GM12878 (cell line): ENCODE measurements around the gene CTSD.

Source experiments
- EGR1 ChIP-seq, 2 experiments: IDR thresholded peaks; 1 replicate in 1 of 2; 2 replicates in 1 of 2; pipeline ENCODE4 v1.6.1; 2011 to 2012; ENCODE audit warnings: low read depth in 2 of 2, low read length in 2 of 2, borderline replicate concordance in 1 of 2, mild to moderate bottlenecking in 1 of 2, moderate library complexity in 1 of 2
- TF ChIP-seq, protein P1 (sequence below), 3 experiments: IDR thresholded peaks in 2 of 3; conservative IDR thresholded peaks in 1 of 3; 2 replicates each; pipeline ENCODE4 v1.5.1; 2011; ENCODE audit warnings: low read depth in 3 of 3, low read length in 3 of 3, mild to moderate bottlenecking in 3 of 3, control low read depth in 2 of 3, moderate library complexity in 2 of 3, inconsistent platforms in 1 of 3, mixed read lengths in 1 of 3; ENCODE audit not compliant: control insufficient read depth in 2 of 3, insufficient read depth in 1 of 3; ENCODE audit errors: extremely low read depth in 1 of 3

DNA sequence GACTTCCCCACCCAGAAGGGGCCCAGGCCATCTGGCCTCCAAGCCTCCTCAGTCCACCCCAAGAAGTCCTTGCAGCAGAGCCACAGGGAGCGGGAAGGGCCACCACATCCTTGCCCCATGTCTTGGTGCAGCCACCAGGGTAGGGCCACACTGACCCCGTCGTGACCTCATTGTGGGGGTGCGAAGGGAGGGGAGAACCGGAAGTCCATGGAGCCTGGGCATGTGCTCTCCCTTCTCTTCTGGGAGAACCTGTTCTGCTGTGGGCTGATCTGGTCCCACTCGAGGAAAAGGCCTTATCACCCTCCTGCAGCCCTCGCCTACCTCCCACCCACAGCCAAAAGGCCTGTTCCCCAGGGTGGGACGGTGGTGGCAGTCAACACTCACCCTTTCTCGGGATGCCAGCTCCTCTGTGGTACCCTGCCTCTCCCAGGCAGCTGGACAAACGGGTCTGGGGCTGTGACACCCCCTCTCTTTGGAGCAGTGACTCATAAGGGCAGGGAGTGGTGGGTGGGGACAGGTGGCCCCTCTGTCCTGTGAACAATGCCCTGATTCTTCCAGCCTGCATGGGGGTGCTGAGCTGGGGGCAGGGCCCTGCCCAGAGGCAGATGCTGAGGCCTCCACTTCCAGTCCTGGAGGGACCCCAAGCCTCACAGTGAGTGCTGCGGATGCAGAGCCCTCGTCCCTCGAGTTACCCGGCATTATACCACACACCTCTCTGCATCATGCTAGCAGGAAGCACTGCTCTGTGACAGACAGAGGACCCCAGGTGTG lies 14.6 kb upstream of the CTSD start:
- TF ChIP-seq, protein P1, sequence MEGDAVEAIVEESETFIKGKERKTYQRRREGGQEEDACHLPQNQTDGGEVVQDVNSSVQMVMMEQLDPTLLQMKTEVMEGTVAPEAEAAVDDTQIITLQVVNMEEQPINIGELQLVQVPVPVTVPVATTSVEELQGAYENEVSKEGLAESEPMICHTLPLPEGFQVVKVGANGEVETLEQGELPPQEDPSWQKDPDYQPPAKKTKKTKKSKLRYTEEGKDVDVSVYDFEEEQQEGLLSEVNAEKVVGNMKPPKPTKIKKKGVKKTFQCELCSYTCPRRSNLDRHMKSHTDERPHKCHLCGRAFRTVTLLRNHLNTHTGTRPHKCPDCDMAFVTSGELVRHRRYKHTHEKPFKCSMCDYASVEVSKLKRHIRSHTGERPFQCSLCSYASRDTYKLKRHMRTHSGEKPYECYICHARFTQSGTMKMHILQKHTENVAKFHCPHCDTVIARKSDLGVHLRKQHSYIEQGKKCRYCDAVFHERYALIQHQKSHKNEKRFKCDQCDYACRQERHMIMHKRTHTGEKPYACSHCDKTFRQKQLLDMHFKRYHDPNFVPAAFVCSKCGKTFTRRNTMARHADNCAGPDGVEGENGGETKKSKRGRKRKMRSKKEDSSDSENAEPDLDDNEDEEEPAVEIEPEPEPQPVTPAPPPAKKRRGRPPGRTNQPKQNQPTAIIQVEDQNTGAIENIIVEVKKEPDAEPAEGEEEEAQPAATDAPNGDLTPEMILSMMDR (IDR thresholded peaks at IDR 0.05 in 2 of 3, conservative IDR thresholded peaks at IDR 0.05 in 1 of 3; ENCODE audit: control insufficient read depth in 2 of 3, extremely low read depth in 1 of 3, insufficient read depth in 1 of 3, low read depth in 3 of 3, low read length in 3 of 3) = no peak
- no peak for TF ChIP-seq EGR1 (IDR thresholded peaks at IDR 0.05; ENCODE audit: borderline replicate concordance in 1 of 2, low read depth in 2 of 2, low read length in 2 of 2)
